Measurements from ENCODE around the gene SIGLEC1. TPM values are rescaled to one million over a fixed set of nuclear protein-coding genes. Genes with fewer than 3 reads are reported as not detected.

SIGLEC1 gene
- total RNA-seq: not detected

DNA sequence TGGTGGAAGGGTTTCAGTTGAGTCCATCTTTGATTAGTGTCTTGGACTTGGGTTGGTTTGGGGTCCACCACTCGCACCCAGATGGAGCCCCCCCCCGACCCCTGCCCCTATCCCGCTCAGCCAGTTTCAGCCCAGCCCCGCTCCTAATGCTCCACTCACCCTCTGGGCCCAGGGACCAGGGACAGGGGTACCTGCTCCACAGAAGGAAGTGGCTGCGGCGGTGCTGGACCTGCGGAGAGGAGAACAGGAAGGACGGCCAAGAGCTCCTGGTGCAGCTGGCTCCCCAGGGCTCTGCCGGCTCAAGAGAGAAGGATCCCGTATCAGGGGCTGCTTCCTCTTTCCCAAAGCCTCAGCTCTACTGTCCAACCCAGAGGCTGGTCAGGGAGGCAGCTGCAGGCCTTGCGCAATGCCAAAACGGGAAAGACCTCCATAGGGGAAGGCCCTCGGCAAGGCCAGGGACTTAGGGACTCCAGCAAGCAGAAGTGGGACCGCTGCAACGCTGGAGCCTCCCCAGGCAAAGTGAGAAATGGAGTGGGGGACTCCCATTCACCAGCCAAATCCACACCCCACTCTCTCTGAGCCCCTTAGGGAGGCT lies at the start of gene SIGLEC1:
Gene SIGLEC1, minus strand, starts transcription at position 322 of the 595 bp plus-strand sequence. CDS start 5,472 bp downstream, outside the sequence.
- DNase-seq: no peak

- no peak for DNase-seq
Observed at GRCh38 chr20:3760655-3761348, 48.4 kb upstream of the SIGLEC1 start.

GRCh38 chr20:3759884-3760283 lies 47.5 kb upstream of the SIGLEC1 start:
- DNase-seq: no peak

DNA sequence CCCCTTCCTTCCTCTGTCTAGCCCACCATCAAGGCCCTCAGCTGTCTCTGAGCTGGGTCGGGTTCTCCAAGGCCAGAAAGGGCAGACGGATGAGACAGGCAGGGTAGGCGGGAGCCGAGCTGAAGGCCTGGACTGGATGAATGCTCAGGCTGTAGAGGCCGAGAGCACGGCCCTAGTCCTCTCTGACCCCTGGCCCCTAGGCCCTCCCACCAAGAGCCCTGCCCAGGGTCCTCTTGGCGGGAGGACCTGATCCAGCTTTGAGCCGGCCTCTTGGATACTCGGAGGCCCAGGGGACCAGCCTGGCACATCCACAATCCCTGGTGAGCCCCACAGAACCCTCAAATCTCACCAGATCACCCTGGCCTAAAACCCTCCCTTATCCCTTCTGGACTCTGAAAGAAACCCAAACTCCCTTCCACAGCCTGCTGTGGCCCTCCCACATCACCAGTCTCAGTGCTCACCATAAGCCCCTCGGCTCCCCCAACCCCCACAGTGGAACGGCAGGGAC lies 47.0 kb upstream of the SIGLEC1 start:
- DNase-seq: no peak

DNA sequence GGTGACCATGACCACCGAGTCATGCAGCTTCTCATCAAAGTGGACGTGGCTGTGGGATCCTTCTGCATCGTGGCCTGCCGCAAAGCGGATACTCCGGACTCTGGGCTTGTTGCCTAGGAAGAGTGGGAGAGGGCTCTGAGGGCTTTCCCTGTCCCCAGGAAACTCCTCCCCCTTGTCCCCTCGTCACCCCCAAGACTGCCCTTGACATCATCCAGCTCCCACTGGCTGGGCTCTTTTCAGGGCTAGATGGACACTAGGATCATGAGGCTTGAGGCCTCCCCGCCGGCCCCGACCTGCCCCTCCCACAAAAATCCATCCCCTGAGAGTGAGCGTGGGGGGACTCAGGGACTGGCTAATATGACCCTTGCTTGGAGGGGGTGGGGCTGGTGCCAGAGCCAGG lies 46.2 kb upstream of the SIGLEC1 start:
- no peak for DNase-seq

GRCh38 chr20:3757268-3757667 lies 44.9 kb upstream of the SIGLEC1 start:
- no peak for DNase-seq

GRCh38 chr20:3755814-3756480 lies 43.5 kb upstream of the SIGLEC1 start:
- no peak for DNase-seq

- no peak for DNase-seq
Observed at GRCh38 chr20:3755269-3755668, 42.9 kb upstream of the SIGLEC1 start.

GRCh38 chr20:3754276-3754630 lies 41.9 kb upstream of the SIGLEC1 start:
- DNase-seq: no peak

DNA sequence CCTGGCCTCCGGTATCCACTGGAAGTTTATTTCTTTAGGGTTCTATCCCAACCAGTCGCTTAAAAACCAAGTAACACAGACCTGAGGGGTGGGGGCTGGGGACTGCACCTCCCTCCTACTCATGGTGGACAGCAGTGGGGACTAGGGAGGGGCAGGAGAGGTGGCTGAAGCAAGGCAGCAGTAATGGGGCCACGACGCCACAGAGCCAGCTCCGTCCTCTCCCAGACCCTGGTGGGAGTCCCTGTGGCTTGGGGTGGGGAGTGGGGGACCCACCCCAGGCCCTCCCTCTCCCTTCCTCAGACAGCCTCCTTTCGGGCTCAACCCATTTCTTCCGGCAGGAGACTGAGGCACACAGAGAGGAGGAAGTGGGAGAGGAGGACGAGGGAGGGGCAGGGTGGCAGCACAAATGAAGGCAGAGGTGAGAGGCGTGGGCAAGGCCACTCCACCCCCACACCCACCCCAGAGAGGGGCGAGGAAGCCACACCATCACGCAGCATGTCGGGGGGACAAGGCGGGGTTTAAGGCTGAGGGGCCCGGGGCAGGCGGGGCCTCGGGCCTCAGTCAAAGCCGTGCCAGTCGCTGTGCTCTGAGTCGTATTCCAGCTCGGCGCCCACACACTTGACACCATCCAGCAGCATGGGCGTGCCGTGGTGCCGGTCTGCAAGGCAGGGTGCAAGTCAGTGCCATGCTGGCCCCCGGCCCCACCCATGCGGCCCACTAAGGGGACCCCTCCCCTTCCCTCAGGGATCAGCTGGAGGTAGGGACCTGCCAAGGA lies 41.3 kb upstream of the SIGLEC1 start:
- DNase-seq: no peak

DNA sequence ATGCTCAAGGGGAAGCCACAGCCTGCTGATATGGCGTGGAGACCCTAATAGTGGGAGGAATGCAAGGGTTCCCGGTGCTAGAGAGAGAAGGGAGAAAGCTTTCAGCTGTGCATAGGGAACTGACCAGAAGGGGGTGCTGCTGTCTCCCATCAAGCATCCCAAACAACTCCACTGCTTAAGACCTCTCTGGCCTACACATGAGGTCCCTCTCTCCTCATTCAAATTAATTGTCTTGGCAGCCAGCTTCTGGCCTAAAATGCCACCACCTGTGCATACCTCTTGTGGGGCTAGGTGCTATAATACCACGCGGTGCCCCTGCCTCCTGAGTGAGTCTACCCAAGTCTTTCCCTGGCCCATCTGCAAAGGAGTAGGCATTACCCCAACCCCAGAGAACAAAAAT lies 40.7 kb upstream of the SIGLEC1 start:
- peak; percentile 50 for DNase-seq

GRCh38 chr20:3752386-3752759 lies 40.0 kb upstream of the SIGLEC1 start:
- no peak for DNase-seq

- DNase-seq: peak; percentile 15
Observed at GRCh38 chr20:3751675-3752385, 39.4 kb upstream of the SIGLEC1 start.

DNA sequence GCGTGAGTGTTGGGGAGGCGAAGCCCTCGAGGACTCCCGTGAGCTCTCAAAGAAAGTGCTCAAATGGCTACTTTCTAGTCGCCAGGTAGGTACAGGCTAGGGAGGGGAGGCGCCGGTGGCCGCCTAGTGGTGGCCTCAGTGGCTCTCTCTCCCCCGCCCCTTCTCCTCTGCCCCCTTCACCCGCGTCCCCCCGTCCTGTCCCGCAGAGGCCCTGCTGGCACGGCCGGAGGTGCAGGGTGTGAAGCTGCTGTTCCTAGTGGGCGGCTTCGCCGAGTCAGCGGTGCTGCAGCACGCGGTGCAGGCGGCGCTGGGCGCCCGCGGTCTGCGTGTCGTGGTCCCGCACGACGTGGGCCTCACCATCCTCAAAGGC lies 38.9 kb upstream of the SIGLEC1 start:
- DNase-seq: no peak

GRCh38 chr20:3749689-3750531 lies 37.5 kb upstream of the SIGLEC1 start:
- DNase-seq: no peak

GRCh38 chr20:3749087-3749688 lies 36.8 kb upstream of the SIGLEC1 start:
- no peak for DNase-seq

- DNase-seq: no peak
Observed at GRCh38 chr20:3748073-3748472, 35.7 kb upstream of the SIGLEC1 start.

DNA sequence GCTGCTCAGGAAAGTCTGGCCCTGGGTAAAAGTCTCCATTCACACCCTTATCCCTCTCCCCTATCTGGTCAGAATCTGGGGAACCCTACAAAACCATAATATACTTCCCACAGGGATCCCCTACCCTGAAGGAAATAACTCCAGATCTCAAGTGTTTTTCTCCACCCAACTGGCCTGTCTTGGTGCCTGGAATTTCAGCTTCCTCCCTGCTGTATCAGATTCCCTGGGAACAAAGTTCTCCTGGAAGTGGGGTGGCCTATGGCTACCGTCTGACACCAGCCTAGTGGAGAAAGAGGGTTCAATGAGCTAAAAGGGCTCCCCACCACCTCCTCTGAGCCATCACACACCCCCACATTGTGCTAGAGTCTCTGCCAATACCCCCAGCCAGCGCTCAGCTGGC lies 35.1 kb upstream of the SIGLEC1 start:
- no peak for DNase-seq

- DNase-seq: no peak
Observed at GRCh38 chr20:3745686-3746173, 33.3 kb upstream of the SIGLEC1 start.

- DNase-seq: peak; percentile 71
Observed at GRCh38 chr20:3744806-3745685, 32.6 kb upstream of the SIGLEC1 start.

All from effector CD4-positive, alpha-beta T cell (primary cell).